ENCODE data around the gene DES.

DNA sequence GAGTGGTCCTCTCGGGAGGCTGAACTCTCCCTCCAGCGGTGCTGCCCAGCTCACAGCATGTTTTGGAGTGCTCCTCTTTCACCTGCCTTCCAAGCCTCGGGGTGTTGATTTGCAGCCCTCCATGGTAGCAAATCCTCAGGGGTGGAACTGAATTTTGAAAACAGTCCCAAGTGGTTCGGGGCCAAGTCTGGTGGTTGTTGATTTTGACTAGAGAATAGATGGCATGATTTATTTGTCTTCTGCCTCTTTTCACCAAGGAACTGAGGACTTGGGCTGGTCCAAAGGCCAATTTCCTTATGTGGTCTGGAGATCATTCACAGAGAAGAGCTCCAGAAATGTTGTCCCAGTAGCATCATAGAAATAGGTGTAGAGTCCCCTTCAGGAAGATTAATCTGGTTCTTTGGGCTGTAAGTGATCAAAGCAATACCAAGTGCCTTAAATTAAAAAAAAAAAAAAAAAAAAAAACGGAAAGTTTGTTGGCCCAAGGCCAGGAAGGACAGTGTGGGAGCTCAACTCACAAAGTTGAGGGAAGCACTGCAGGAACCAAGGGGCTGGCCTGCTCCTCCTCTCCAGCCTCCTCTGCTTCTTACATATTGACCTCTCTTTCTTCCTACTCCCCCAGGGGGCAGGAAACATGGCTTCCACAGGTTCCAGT, 2.5 kb upstream of the DES start:
- TF ChIP-seq POLR2A (IDR thresholded peaks at IDR 0.05; ENCODE audit: low read length) (no peak), GATA1 (IDR thresholded peaks at IDR 0.05; ENCODE audit: low read depth, low read length) (no peak)

Measured in erythroblast (primary cell).